Neural crest cell (in vitro differentiated cells): Measurements from ENCODE around the gene PRTN3. TPM values are rescaled to one million over a fixed set of nuclear protein-coding genes. Genes with fewer than 3 reads are reported as not detected.
"Not testable (repeated sequence)": the region's sequence is repeated elsewhere in the genome, so short reads cannot be mapped to it uniquely, and the experiment has no call there.

Experiments used
- DNase-seq: peaks from one replicate; pipeline ENCODE4 v3.0.0; 2021; ENCODE audit warnings: low read depth, mixed read lengths, low spot score
- H3K27ac Mint-ChIP-seq: one replicate; pipeline ENCODE4 v1.8.0; 2021; ENCODE audit warnings: mild to moderate bottlenecking, mixed read lengths; ENCODE audit not compliant: unreplicated experiment
- H3K27me3 Mint-ChIP-seq: 2 replicates; pipeline ENCODE4 v1.8.0; 2021; ENCODE audit warnings: low read depth, mild to moderate bottlenecking, mixed read lengths
- H3K36me3 Mint-ChIP-seq: 2 replicates; pipeline ENCODE4 v1.8.0; 2021; ENCODE audit warnings: low read depth, mild to moderate bottlenecking, mixed read lengths
- H3K4me1 Mint-ChIP-seq: 2 replicates; pipeline ENCODE4 v1.8.0; 2021; ENCODE audit warnings: mixed read lengths
- H3K4me3 Mint-ChIP-seq: one replicate; pipeline ENCODE4 v1.8.0; 2021; ENCODE audit warnings: mild to moderate bottlenecking, mixed read lengths
- H3K9me3 Mint-ChIP-seq: 2 replicates; pipeline ENCODE4 v1.8.0; 2021; ENCODE audit warnings: mixed read lengths
- CTCF ChIP-seq: fragments of 200-600 bp; sonication (generic); conservative IDR thresholded peaks from 2 replicates; pipeline ENCODE4 v1.5.0; 2021; ENCODE audit warnings: antibody characterized with exemption, mild to moderate bottlenecking
- total RNA-seq: library from RNA; stranded (reverse); gene quantifications from 2 replicates; pipeline ENCODE4 v1.2.1, GENCODE V29; 2021

Gene PRTN3
- total RNA-seq, 1 donor from 2014 or later = not detected

- TF ChIP-seq CTCF = no peak
- H3K4me1 Mint-ChIP-seq = no peaks in the 10 kb centered on the region
- peak overlapping the region; percentile 35 for H3K4me3 Mint-ChIP-seq
- H3K36me3 Mint-ChIP-seq = no peaks in the 10 kb centered on the region
- no peaks in the 10 kb centered on the region for H3K9me3 Mint-ChIP-seq
- H3K27me3 Mint-ChIP-seq = no peaks in the 10 kb centered on the region
- H3K27ac Mint-ChIP-seq = peak overlapping the region; percentile 10
- no peak for DNase-seq
These were observed 46.3 kb downstream of the PRTN3 start for GRCh38 chr19:887072-887471.

- Mint-ChIP-seq H3K4me1 (no peaks in the 10 kb centered on the region), H3K27ac (no peak overlapping the region), H3K36me3 (no peaks in the 10 kb centered on the region), H3K27me3 (no peaks in the 10 kb centered on the region), H3K9me3 (no peaks in the 10 kb centered on the region), H3K4me3 (peak overlapping the region; percentile 35)
- no peak for TF ChIP-seq CTCF
- no peak for DNase-seq
These were observed 46.8 kb downstream of the PRTN3 start for GRCh38 chr19:887599-887998.

GRCh38 chr19:888581-889385 lies 48.0 kb downstream of the PRTN3 start:
- no peak overlapping the region for H3K27ac Mint-ChIP-seq
- DNase-seq = no peak
- no peaks in the 10 kb centered on the region for H3K9me3 Mint-ChIP-seq
- H3K27me3 Mint-ChIP-seq = peaks cover 6% of the 10 kb centered on the region
- no peaks in the 10 kb centered on the region for H3K36me3 Mint-ChIP-seq
- H3K4me3 Mint-ChIP-seq = peak overlapping the region; percentile 80
- H3K4me1 Mint-ChIP-seq = peaks cover 8% of the 10 kb centered on the region
- no peak for TF ChIP-seq CTCF

- DNase-seq = no peak
- Mint-ChIP-seq H3K36me3 (no peaks in the 10 kb centered on the region), H3K4me1 (peaks cover 10% of the 10 kb centered on the region), H3K9me3 (no peaks in the 10 kb centered on the region), H3K4me3 (peak overlapping the region; percentile 72), H3K27ac (no peak overlapping the region), H3K27me3 (peaks cover 6% of the 10 kb centered on the region)
- no peak for TF ChIP-seq CTCF
These were observed 49.0 kb downstream of the PRTN3 start for GRCh38 chr19:889662-890295.

GRCh38 chr19:890831-891230 lies 50.0 kb downstream of the PRTN3 start:
- Mint-ChIP-seq H3K27me3 (peaks cover 6% of the 10 kb centered on the region), H3K27ac (no peak overlapping the region), H3K4me3 (peak overlapping the region; percentile 79), H3K4me1 (peaks cover 10% of the 10 kb centered on the region), H3K36me3 (no peaks in the 10 kb centered on the region), H3K9me3 (no peaks in the 10 kb centered on the region)
- TF ChIP-seq CTCF = no peak
- DNase-seq = no peak

GRCh38 chr19:891421-892200 lies 50.8 kb downstream of the PRTN3 start:
- not testable (repeated sequence) for H3K27me3 Mint-ChIP-seq, H3K27ac Mint-ChIP-seq, DNase-seq, H3K9me3 Mint-ChIP-seq, H3K36me3 Mint-ChIP-seq
- Mint-ChIP-seq H3K4me1 (peaks cover 10% of the 10 kb centered on the region), H3K4me3 (peak overlapping the region; percentile 89)
